GM12878 (cell line): ENCODE results near the gene IDI2.

ENCODE experiments used
- PBX3 ChIP-seq: IDR thresholded peaks from 2 replicates; pipeline ENCODE4 v1.6.1; 2011; ENCODE audit warnings: mild to moderate bottlenecking, low read depth, low read length, moderate library complexity; ENCODE audit not compliant: insufficient replicate concordance
- RFX5 ChIP-seq: IDR thresholded peaks from 2 replicates; pipeline ENCODE4 v1.6.1; 2011; ENCODE audit warnings: low read depth, low read length, improper control_type of control experiment

GRCh38 chr10:1010703-1011102, 15.0 kb downstream of the IDI2 start:
- TF ChIP-seq RFX5 (no peak), PBX3 (no peak)
